Measurements from ENCODE around the gene ATP2C2.

DNA sequence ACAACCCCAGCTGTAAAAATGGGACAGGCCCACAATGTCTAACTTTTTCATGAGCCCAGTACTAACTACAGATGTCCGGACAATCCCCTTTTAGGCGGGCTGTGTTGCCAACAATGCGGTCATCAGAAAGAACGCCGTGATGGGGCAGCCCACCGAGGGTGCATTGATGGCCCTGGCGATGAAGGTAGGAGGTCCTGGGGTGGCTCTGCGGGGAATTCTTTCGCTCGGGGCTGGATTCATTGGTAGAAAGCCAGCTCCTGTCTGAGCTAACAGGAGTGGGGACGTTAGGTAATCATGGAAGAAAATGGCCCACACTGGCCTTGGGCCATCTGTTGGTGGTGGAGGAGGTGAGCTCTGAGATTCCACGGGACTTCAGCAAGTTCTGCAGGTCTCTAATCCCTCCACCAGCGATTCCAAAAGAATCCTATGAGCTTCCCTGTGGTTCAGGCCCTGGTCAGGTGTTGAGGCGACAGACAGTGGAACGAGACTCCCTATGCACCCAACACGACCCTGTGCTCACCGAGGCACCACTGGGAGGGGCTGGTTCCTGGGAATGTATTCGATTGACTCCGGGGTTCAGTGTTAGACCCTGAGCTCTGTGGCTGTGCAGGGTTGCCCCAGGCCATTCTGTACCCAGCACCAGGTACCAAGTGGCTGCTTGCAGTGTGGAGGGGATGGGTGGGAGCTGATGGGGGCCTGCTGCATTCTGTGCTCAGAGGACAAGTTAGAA, 74.2 kb downstream of the ATP2C2 start:
- TF ChIP-seq, protein P1, sequence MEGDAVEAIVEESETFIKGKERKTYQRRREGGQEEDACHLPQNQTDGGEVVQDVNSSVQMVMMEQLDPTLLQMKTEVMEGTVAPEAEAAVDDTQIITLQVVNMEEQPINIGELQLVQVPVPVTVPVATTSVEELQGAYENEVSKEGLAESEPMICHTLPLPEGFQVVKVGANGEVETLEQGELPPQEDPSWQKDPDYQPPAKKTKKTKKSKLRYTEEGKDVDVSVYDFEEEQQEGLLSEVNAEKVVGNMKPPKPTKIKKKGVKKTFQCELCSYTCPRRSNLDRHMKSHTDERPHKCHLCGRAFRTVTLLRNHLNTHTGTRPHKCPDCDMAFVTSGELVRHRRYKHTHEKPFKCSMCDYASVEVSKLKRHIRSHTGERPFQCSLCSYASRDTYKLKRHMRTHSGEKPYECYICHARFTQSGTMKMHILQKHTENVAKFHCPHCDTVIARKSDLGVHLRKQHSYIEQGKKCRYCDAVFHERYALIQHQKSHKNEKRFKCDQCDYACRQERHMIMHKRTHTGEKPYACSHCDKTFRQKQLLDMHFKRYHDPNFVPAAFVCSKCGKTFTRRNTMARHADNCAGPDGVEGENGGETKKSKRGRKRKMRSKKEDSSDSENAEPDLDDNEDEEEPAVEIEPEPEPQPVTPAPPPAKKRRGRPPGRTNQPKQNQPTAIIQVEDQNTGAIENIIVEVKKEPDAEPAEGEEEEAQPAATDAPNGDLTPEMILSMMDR (IDR thresholded peaks at IDR 0.05; ENCODE audit: low read length) = no peak
- no peak for TF ChIP-seq EZH2 (optimal IDR thresholded peaks at IDR 0.05; ENCODE audit: low read depth, low read length)
